SKM-1 treated with dmso at 0.1 percent for 144 hours (cell line): Measurements from ENCODE around the gene CSNK1A1.
"Not testable (repeated sequence)": the region's sequence is repeated elsewhere in the genome, so short reads cannot be mapped to it uniquely, and the experiment has no call there.

Source experiments
- DNase-seq: peaks from one replicate; lab custom pipeline; 2025; ENCODE audit not compliant: unreplicated experiment; lab: John Stamatoyannopoulos, UW

Gene CSNK1A1

DNA sequence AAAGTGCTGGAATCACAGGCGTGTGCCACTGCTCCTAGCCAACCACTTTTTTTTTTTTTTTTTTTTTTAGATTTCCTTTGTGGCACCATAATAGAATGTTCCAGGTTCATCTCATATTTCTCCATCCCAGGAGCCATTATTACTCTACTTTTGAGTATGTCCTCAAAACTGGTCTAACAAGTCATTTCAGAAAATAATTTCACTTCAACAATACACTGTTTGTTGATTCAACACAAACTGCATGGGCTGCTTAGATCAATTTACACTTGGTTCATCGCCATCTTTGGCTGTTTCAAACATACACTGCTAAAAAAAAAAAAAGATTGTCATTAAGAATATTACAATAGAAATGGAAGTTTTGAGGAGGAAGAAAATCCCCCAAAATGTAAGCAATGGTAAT lies 57.9 kb downstream of the CSNK1A1 start:
- no peak for DNase-seq

DNA sequence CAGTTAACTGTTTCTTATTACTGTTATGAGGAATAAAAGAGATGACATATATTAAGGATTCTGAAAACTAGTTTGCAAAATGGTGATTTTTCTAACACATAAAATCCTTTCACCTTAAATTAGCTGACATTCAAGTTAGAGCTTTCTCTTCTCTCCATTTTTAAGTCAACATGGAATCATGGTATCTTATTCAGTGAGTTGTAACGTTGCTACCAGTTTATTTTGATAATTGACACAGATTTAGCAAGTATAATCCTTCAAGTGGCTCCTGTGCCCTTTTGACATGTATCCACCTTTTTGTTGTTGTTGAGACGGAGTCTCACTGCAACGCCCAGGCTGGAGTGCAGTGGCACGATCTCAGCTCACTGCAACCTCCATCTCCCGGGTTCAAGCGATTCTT lies 58.5 kb downstream of the CSNK1A1 start:
- no peak for DNase-seq

DNA sequence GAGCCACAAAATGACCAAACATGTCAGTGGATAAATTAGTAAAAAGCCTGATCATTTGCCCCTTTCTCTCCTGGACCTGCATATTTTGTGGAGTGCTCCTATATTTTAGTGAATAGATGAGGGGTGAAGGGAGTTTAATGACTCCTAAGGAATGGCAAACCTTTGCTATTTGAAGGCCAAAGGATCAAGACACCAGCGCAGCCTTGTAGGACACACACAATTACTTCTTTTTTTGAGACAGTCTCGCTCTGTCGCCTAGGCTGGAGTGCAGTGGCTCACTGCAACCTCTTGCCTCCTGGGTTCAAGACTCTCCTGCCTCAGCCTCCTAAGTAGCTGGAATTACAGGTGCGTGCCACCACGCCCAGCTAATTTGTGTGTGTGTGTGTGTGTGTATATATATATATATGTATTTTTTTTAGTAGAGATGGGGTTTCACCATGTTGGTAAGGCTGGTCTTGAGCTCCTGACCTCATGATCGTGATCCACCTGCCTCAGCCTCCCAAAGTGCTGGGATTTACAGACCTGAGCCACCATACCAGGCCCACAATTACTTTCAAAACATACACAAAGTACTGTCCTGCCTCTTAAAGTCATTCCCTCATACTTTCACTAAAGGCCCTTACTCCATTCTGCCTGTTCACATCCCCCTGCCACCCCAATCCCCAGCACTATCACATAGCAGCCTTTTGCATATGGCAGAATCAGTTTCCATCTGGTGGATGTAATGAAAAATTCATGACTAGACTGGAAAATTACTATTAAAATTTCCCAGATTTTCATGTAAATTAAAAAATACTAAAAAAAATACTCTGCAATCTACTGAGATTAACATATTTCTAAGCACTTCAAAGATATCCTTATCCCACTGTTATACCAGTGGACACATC lies 60.4 kb downstream of the CSNK1A1 start:
- DNase-seq: no peak

DNA sequence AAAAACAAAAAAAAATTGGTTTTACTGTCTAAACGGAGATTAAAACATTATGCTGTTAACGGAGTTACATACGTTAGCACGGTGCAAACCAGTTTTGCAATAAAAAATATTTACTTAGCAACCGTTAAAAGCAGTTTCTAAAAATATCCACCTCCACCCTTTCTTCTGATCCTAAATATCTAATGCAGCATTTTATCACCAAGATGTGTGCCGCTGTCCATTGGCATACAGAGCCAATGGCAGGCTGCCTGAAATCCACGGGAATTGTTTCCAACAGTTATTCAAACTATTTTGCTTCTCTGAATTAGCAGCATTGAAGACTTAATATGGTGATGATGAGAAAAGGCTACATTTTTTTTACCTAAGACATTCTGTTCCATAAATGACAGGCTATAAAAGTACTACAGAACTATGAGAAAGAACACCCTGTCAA lies 61.6 kb downstream of the CSNK1A1 start:
- no peak for DNase-seq

DNA sequence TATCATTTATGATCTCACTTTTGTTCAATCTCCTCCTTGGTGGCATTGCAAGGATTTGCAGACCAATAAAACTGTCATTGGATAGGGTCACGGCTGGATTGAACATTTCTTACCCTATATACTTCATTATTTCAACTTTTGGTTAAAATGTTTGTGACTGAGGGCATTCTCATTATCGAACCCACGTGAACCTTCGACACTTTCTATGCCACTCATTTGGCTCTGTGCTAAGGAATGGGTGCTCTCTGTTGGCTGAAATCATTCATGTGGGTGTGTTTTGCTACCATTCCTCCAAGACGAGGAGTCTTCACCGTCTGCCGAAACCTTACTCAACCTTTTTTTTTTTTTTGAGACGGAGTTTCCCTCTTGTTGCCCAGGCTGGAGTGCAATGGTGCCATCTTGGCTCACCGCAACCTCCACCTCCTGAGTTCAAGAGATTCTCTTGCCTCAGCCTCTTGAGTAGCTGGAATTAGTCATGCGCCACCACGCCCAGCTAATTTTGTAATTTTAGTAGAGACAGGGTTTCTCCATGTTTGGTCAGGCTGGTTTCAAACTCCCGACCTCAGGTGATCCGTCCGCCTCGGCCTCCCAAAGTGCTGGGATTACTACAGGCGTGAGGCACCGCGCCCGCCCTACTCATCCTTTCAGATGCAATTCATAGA lies 62.5 kb downstream of the CSNK1A1 start:
- DNase-seq: no peak

DNA sequence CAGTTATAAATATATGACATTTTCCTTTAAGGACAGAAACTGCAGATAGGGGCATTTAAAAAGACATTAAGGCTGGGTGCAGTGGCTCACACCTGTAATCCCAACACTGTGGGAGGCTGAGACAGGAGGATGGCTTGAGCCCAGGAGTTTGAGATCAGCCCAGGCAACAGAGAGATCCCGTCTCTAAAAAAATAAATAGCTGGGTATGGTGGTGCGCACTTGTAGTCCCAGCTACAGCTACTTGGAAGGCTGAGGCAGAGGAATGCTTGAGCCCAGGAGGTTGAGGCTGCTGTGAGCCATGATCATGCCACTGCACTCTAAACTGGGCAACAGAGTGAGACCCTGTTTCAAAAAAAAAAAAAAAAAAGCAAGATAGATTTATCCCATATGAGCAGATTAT lies 63.6 kb downstream of the CSNK1A1 start:
- DNase-seq: no peak

DNA sequence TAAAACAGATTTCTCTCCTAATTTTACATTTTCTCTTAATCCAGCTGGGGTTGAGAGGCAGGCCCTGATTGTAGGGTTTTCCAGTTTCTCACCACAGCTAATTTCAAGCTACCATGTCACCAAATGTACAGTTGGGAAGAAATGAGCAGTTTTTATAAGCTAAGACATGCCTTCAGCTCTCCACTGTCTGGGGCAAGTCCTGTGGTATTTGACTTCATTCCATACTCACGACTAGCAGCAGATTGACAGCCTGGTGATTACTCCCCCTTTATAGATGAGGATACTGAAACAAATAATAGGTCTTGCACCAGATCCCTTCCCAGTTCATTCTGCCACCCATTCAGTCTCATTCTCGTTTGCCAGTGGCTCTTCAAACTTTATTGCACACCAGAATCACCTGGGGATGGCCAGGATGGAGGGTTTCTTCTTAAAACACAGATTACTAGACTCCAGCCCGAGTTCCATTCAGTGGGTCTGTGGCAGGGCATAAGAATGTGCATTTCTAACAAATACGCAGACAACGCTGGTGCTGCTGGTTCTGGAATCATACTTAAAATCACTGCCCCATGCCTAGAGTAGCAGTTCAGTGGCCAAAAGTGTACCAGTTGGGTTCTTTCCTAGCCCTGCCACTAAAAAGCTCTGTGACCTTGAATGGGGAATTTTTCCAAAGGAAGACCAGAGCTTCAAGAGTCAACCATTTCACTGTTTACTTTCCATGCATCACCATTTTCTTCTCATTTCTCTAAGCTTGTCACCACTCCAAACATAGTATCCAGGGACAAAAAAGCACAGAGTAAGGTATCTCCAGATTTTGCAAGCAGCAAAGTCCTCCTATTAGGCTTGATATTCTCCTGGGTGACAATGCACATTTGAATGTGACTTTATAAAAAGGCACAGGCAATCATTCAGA lies 64.3 kb downstream of the CSNK1A1 start:
- no peak for DNase-seq

DNA sequence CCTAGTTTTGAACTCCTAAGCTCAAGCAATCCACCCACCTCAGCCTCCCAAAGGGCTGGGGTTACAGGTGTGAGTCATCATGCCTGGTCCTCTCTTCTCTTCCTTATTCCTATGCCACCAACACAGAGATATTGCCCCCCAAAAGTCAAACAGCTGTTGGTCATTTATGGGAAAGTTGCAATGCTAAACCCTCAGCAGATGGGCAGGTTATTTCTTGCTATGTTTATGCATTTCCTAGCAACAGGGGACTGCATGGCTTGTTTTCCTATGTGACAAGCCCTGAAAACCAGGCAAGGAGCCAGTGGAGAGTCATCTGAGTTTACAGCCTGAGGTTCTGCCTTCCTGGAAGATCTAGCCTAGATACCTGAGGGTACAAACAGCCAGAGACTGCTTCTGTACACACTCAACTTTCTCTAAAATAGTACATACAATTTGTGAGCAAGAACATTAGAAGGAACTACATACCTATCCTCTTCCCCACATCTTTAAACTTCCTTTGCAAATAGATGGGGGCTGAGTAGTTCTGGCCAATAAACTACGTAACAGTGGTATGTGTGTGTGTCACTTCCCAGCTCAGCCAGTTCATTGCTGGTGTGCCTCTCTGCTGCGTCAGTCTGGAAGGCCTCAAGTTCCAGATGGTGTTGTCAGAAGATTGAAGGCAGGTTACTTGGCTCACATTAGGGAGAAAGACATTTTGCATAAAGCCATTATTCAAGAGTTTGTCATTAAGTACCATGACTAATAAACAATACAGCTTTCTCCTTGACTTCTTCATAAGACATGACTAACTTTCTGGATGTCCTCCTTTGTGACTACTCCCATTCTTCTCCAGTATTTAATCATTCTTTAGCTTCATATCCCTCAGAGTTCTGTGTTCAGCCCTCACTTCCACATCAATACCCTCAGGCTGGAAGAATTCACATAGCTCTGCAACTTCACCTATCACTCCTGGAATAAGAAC lies 65.3 kb downstream of the CSNK1A1 start:
- no peak for DNase-seq

DNA sequence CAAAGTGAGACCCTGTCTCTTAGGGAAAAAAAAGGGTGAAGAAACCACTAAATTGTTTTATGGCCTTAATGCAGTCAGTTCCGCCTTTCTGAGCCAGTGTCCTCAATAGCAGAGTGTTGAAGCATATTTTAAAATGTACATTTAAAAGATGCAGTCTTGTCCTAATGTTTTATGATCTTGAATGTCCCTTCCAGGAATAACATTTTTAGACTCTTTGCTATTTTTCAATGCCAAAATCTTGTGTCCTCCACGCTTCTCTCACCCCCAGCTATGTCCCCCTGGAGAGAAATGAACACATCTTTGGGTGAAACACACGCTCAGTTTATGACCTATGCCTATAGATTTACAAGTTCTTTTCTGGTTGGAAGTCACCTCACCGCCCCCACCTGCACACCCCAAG lies 69.8 kb downstream of the CSNK1A1 start:
- no peak for DNase-seq

DNA sequence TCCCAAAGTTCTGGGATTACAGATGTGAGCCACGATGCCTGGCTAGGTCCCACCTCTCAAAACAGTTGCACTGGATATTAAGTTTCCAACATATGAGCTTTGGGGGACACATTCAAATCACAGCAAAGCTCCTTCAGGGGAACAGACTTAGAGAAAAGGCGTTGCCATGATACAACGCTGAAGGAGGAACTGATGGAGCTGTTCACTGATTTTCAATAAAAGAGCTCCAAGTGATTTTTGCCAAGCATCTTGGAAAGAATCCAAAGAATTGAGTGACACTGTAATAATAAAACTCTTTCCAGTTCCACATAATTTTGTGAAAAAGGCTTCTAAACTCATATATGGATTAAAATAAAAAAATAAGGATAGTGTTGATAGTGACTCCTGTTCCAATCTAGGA lies 72.5 kb downstream of the CSNK1A1 start:
- DNase-seq: no peak

DNA sequence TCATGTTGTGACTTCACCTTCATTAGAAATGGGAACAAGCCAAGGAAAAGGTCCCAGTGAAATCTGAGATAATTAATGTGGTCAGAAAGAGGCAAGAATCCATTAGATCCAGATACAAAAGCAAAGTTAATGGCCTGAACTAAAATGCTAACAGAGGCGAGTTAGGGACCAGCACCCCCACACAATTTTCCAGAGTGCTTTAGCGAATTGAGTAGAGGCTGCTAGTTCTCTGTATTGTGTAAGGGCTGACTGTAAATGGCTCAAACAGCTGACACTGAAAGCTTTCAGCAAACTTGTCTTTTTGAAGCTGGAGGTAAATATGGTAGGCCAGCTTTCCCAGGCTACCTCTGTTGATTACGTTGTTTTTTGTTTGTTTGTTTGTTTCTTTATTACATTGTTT lies 75.5 kb downstream of the CSNK1A1 start:
- no peak for DNase-seq

DNA sequence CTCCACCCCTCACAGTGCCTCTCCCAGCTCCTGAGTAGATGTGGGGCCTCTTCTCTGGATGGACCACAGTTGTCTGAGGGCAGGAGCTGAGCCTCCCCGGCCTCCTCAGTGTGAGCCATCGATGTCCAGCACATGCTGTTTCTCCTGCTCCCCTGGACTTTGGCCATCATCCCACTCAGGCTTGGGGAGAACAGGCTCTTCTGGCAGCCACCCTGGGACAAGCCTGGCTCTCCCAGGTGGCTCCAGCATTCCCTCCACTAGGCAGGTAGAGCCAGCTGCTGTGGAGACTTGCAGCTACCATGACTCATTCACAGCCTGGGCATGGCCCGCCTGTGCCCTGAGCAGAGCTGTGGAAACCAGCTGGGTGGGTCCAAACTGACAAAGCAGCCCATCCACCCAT lies 77.0 kb downstream of the CSNK1A1 start:
- no peak for DNase-seq

DNA sequence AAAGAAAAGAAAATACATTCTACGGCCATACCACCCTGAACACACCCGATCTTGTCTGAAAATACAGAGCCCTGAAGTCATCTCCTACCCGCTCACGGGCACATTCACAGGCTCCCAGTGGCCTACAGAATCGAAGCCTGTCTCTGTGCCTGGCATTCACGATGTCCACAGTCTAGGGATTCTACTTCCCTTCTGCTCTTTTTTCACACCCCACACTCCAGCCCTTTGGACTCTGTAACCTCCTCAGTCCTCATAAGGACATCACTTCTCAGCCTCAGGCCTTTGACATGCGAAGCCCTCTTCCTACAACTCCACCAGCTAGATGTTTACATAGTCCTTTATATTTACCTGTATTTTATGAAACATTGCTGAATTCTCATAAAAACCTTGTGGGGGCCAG lies 77.8 kb downstream of the CSNK1A1 start:
- DNase-seq: no peak

DNA sequence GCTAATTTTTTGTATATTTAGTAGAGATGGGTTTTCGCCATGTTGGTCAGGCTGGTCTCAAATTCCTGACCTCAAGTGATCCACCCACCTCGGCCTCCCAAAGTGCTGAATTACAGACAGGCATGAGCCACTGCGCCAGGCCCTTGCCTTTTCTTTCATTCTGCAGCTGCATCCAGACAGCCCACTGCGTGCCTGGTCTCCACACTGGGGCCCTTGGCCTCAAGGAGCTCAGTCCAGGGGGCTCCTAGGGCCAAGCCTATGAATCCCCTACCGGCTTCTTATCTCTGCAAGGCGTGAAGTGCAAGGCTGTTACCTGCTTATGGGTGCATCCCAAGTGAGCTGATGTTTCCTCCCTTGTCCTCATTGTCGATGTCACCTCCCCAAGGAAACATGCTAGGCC lies 78.8 kb downstream of the CSNK1A1 start:
- DNase-seq: no peak

DNA sequence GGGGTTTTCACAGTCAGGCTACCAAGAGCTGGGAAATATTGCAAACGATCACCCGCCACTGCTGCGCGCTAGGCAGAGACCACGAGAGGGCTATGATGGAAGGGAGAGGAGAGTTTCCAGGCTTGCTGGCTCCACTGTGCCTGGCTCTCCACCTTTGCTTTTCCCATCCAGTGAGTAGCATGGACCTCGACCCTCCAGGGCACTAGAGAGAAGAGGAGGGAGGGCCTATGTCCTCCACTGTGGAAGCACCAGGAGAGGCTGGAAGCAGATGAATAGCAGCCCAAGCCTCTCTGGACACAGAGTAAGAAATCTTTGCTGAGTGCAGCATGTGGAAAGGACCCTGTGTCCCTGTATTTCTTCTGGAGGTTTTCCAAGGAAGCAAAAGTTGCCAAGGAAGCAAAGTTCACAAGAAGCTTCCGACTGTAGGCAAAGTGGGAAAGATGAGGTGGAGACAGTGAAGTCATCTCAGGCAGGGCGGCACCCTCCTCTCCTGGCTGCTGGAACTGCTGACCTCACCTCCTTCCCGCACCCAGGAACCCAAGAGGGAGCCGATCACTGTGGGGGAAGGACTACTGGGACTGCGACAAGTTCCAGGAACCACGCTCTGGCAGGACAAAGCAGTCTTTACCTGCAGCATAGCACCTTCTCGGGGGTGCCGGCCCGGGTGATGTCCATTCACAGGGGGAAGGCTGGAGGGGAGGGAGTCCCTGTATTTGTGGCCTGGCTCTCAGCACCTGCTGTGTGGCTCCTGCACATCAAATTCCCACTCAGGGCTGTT lies 79.6 kb downstream of the CSNK1A1 start:
- DNase-seq: no peak

DNA sequence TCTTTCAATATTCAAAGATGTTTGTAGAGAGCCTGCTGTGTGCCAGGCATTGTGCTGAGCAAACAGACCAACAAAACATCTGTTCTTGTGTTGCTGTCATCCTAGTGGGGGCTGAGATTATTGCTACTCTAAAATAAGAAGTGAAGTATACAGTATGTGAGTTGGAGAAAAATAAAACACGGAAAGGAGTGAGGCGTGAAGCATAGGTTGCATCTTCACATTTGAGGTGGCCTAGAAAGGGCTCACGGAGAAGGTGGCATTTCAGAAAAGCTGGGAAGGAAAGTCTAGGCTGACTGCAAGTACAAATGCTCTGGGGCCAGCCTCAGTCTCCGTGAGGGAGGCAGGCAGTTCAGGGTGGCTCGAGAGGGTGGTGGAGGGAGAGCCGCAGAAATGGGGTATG lies 80.3 kb downstream of the CSNK1A1 start:
- DNase-seq: no peak

DNA sequence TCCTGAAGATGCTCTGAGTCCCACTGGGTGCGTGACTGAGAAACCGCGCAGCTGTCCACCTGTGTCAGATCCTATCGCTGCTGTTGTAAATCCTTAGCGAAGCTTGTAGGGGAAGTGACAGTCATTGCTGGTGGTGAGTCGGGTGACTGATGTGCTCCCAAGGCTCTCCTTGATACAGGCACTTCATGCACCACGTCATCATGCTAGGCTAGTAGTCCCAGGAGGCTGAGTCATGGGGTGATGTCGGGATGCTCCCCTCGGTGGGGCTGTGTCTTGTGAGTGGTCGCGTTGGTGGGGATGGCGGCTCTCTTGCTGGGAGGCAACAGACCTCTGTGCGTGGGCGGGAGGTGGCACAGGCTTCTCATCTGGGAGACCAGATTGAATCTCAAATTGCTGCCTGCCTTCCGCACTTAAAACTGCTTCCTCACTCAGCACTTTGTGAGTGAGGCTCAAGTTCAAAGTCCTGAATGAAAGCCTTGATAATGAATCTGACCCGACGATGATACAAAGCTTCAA lies 84.7 kb downstream of the CSNK1A1 start:
- no peak for DNase-seq

DNA sequence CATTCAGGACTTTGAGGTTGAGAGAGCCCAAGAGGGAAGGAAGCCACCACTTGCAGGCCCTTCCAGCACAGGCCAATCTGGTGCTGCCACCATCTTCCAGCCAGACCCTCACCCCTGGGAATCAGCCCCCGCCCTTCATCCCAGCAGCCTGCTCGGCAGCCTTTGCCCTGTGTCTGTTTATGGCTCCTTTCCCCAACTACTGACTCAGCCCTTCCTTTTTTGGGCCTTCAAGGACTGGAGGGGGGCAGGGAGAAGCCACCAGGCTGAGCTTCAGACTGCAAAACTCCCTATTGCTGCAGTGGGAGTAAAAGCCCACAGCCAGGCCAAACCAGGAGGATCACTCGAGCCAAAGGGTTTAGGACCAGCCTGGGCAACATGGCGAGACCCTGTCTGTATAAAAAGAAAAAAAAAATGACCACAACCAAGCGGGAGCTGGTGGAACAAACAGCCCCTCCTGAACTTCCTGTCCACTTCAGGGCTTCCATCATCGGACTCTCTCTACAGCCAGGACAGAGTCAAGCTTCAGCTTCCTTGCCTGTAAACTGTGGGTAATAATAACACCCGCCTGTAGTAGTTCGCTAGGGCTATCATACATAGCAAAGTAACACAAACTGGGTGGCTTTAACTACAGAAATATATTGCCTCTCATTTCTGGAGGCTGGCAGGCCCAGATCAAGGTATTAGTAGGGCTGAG lies 86.3 kb downstream of the CSNK1A1 start:
- DNase-seq: no peak

DNA sequence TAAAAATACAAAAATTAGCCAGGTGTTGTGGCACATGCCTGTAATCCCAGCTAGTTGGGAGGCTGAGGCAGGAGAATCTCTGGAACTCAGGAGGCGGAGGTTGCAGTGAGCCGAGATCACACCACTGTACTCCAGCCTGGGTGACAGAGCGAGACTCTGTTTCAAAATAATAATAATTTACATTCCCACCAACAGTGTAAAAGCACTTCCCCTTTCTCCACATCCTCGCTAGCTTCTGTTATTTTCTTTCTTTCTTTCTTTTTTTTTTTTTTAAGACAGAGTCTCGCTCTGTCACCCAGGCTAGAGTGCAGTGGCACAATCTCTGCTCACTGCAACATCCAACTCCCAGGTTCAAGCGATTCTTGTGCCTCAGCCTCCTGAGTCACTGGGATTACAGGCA lies 89.3 kb downstream of the CSNK1A1 start:
- DNase-seq: not testable (repeated sequence)
